22Rv1 (cell line): ENCODE measurements around the gene CXCL8.

ENCODE experiments used
- H3K27ac ChIP-seq: fragments of 450-650 bp; 2 replicates; pipeline ENCODE4 v1.5.1; 2017
- CTCF ChIP-seq: fragments of 450-650 bp; IDR thresholded peaks from 2 replicates; pipeline ENCODE4 v1.5.1; 2017; ENCODE audit warnings: mild to moderate bottlenecking
- ZFX ChIP-seq: fragments of 450-650 bp; IDR thresholded peaks from 2 replicates; pipeline ENCODE4 v1.6.1; 2017; ENCODE audit warnings: antibody characterized with exemption, borderline replicate concordance

The CXCL8 gene

GRCh38 chr4:73727685-73728084, 12.7 kb upstream of the CXCL8 start:
- H3K27ac ChIP-seq, result no peak overlapping the region
- no peak for TF ChIP-seq ZFX
- no peak for TF ChIP-seq CTCF

- no peak overlapping the region for H3K27ac ChIP-seq
- no peak for TF ChIP-seq ZFX
- no peak for TF ChIP-seq CTCF
Observed at GRCh38 chr4:73728091-73728741, 12.2 kb upstream of the CXCL8 start.

- H3K27ac ChIP-seq, result no peak overlapping the region
- TF ChIP-seq CTCF (peak; percentile 85), ZFX (no peak)
Observed at GRCh38 chr4:73729534-73730165, 10.7 kb upstream of the CXCL8 start.

GRCh38 chr4:73730292-73730691, 10.1 kb upstream of the CXCL8 start:
- TF ChIP-seq ZFX (no peak), CTCF (no peak)
- H3K27ac ChIP-seq, result no peak overlapping the region

GRCh38 chr4:73730867-73731266, 9.5 kb upstream of the CXCL8 start:
- no peak for TF ChIP-seq CTCF
- no peak for TF ChIP-seq ZFX
- H3K27ac ChIP-seq, result no peak overlapping the region

- TF ChIP-seq CTCF, result no peak
- TF ChIP-seq ZFX, result no peak
- no peak overlapping the region for H3K27ac ChIP-seq
Observed at GRCh38 chr4:73731968-73732610, 8.3 kb upstream of the CXCL8 start.
